ENCODE measurements around the gene DHX57.

DNA sequence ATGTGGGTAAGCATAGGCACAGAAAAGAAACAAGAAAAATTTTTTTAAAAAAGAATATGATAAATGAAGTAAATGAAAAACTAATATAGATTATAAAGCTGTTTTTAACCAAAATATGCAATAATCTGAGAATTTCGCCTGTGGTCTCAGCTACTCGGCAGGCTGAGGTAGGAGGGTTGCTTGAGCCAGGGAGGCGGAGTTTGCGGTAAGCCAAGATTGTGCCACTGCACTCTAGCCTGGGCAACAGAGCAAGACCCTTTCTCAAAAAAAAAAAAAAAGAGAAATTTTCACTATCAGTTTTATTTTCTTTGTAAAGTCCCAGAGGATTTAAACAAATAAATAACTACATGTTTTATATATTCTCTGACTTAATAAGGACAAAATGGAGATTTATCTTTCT is 47.3 kb downstream of the DHX57 start:
- TF ChIP-seq YY1 (IDR thresholded peaks at IDR 0.05; ENCODE audit: low read depth) (no peak), RAD21 (IDR thresholded peaks at IDR 0.05; ENCODE audit: low read depth) (no peak), EP300 (IDR thresholded peaks at IDR 0.05; ENCODE audit: borderline replicate concordance) (no peak), EGR1 (IDR thresholded peaks at IDR 0.05) (no peak), TAF1 (IDR thresholded peaks at IDR 0.05; ENCODE audit: low read depth) (no peak)
